D721Med (cell line): ENCODE results near the gene DDX19B.
"Not testable (repeated sequence)": the region's sequence is repeated elsewhere in the genome, so short reads cannot be mapped to it uniquely, and the experiment has no call there.

Source experiments
- DNase-seq: peaks from one replicate; pipeline ENCODE4 v3.0.0; 2011; ENCODE audit warnings: low spot score; ENCODE audit not compliant: insufficient read length
- FAIRE-seq: peaks from 2 replicates; lab custom pipeline; 2011; peaks lifted over from hg19 to GRCh38; lab: Jason Lieb, UNC
- TF ChIP-seq, protein P1 (sequence below): IDR thresholded peaks from 2 replicates; pipeline ENCODE4 v1.5.1; 2012; ENCODE audit warnings: mild to moderate bottlenecking, control low read depth; ENCODE audit not compliant: insufficient read depth; ENCODE audit errors: missing control alignments

The DDX19B gene

DNA sequence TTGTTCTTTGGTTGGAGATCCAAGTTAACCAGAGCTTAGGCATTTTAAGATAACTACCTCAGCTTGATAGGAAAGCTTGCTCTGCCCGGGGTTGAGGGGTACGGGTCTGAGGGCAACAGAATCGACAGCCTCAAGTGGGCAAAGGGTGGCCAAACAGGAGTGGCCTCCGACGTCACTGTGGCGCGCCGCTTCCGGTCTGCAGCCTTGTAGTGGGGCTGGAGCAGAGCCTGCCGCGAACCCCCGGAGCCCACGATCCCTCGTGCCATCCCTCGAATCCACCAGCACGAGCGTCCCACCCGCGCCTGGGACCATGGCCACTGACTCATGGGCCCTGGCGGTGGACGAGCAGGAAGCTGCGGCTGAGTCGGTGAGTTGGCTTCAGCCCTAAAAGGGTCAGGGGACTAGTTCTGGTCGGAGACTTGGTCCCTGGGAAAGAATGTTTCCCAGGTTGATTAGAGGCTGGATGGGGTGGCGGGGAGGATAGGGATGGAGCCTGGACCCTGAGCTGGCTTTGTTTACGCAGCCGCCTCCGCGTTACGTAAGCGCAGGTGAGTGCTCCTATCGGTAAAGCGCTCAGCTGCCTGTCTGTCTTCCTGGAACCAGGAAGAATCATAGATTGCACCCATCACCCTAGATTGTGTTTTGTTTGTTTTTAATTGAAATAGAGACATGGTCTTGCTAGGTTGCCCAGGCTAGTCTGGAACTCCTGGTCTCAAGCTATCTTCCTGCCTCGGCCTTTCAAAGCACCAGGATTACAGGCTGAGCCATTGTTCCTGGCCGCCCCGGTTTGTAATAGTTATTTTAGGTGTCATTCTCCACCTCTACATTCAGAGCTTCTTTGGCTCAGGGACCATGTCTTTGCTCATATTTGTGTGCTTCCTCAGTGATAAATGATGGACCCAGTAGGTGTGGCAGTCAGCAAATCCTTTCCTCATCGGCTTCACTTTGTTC lies at the start of gene DDX19B:
DDX19B (plus strand) TSS at position 199 of the 951 bp plus-strand sequence; CDS start at position 311, 112 bp downstream.
- FAIRE-seq (no peak), DNase-seq (no peak)
- TF ChIP-seq, protein P1, sequence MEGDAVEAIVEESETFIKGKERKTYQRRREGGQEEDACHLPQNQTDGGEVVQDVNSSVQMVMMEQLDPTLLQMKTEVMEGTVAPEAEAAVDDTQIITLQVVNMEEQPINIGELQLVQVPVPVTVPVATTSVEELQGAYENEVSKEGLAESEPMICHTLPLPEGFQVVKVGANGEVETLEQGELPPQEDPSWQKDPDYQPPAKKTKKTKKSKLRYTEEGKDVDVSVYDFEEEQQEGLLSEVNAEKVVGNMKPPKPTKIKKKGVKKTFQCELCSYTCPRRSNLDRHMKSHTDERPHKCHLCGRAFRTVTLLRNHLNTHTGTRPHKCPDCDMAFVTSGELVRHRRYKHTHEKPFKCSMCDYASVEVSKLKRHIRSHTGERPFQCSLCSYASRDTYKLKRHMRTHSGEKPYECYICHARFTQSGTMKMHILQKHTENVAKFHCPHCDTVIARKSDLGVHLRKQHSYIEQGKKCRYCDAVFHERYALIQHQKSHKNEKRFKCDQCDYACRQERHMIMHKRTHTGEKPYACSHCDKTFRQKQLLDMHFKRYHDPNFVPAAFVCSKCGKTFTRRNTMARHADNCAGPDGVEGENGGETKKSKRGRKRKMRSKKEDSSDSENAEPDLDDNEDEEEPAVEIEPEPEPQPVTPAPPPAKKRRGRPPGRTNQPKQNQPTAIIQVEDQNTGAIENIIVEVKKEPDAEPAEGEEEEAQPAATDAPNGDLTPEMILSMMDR: no peak

DNA sequence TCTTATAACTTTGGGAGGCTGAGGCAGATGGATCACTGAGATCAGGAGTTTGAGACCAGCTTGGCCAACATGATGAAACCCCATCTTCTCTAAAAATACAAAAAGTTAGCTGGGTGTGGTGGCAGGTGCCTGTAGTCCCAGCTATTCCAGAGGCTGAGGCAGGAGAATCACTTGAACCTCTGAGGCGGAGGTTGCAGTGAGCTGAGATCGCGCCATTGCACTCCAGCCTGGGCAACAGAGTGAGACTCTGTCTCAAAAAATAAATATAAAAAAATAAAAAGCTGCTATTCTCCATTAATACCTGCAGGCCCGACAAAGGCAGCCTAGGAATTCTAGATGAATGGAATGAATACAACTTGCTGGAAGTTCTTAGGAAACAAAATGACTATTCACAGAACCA lies 49.3 kb upstream of the DDX19B start:
- not testable (repeated sequence) for DNase-seq

DNA sequence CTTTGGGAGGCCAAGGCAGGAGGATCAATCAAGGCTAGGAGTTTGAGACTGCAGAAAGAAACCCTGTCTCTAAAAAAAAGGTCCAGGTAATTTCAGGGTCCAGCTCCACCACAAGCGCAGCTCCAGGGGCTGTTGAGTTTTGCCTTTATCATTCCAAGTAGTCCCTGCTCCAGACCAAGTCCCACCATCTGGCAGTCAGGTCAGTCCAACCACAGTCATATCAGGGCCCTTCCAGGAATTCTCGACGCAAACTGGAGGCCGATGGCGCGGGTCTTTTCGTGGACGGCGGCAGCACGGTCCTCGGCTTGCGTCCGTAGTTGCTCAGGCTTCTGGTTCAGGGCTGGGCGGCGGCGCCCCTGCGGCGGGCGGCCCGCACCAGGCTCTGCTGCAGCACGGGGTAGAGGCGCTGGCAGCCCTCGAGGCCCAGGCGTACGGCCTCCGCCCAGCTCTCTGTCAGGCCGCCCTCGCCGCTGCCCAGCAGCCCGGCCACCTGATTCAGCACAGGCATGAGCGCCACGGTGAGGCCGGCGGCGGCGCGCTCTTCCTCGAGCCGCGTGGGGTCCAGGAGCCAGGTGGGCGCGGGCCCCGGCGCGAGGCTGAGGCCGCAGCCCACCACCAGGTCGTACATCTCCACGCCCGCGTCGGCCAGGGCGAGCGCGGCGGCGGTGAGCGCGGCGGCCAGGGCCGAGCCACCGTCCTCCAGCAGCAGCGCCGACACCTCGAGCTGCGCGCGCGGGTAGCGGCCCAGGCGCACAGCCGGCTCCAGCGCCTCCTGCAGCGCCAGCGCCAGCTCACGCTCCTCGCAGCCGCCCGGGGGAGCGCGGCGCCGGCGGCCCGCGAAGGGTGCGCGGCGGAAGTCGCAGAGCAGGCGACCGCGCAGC lies 48.0 kb upstream of the DDX19B start:
- TF ChIP-seq, protein P1: no peak
- no peak for FAIRE-seq
- DNase-seq: no peak

More for the DNA sequence above, 49.3 kb upstream of the DDX19B start:
- FAIRE-seq: not testable (repeated sequence)

DNA sequence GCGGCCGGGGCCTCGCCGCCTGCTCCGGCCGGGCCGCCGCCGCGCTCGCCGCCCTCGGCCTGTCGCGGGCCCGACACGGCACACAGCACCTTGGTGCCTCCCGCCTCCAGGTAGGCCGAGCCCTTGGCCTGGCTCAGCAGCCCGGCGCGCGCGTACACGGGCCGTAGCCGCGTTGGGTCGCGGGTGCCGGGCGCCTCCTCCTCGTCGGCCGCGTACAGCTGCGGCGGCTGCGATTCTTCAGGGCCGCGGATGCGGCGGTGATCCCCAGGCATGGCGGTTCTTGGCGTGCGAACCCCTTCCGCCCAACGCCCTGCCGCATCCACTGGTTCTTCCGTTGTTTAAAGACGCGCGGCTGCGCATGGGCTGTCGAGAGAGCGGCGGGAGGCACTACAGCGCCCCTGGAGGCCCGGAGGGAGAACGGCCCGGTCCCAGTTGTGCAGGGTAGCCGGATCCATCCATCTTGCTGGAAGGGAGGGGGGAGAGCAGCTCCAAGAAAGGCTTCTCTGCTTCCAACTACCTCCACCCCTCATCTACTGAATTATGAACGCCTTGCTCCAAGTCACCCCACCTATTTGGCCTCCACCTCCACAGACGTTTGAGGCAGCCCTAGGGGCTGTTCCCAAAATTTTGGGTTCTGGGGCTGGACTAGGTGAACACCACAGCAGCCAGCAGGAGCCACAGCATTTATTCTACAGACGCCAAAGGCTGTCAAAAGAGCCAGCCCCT lies 47.2 kb upstream of the DDX19B start, which contains the start of gene EXOSC6:
EXOSC6 (minus strand) TSS at position 312 of the 726 bp plus-strand sequence; CDS start at position 272, 40 bp downstream.
- TF ChIP-seq, protein P1: peak; percentile 82
- FAIRE-seq (no peak), DNase-seq (peak; percentile 59)

DNA sequence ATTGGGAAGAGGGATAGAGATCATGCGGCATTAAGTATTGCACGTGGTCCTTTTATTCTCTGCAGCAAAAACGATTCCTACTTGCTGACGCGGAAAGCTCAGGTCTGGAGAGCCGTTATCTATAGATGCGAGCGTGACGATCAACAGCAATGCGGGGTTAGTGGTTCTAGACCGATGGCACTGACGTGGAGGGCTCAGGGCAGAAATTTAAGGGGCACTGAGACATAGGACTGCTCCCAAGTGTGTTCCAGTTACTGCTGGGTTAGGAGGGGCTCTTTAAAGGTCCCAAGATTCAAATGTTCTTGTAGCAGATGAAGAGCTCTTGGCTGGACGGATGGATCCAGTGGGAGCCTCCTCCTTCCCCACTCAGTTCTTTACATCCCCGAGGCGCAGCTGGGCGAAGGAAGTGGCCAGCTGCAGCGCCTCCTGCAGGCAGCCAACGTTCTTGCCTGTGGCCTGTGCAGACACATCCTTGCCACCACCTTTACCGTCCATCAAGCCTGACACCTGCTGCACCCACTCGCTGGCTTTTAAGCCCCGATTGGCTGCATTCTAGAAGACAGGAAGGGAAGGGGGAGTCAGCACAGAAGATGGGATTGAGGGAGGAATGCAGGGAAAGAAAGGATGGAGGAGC lies 46.5 kb upstream of the DDX19B start:
- TF ChIP-seq, protein P1: peak; percentile 39
- no peak for DNase-seq
- no peak for FAIRE-seq

DNA sequence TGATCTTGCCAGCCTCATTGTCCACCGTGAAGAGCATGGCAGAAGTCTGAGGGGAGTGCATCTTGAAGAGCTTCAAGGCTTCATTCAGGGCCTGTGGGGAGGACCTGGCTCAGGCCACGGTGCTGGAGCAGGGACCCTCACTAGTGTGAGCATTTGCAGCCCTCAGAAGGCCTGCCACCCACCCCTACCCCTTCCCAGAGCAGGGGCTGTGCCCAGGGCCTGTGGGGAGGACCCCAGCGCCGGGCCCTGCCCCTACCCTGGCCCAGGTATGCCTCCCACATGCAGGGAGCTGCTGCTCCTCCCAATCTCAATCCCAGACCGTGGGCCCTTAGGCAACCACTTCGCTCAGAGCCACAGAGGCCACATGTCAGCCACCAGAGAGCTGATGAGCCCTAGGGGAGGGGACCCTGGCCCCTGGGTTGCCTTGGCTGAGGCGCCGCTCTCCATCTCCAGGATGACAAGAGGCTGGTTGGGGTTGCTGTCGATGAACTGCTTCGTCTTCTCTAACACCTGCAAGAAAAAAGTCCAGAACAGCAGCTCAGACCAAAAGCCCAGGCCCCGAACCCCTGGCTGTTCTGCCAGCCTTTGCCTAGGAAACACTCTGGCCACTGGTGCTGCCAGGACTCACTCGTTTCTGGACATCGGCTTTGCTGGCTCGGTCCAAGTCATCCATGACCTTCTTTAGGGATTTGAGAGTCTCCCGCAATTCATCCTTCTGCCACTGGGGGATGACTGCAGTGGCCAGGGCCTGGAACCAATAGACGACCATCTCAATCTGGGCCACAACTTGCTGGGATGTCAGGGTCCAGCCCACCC lies 45.5 kb upstream of the DDX19B start:
- DNase-seq (no peak), FAIRE-seq (no peak)
- TF ChIP-seq, protein P1: peak; percentile 24
